ENCODE measurements around the gene DYSF. TPM values are rescaled to one million over a fixed set of nuclear protein-coding genes. Genes with fewer than 3 reads are reported as not detected.

Gene DYSF
- polyA plus RNA-seq, 1 of the 3 experiments (the other 2 are of a cell fraction), result 0.10 TPM

DNA sequence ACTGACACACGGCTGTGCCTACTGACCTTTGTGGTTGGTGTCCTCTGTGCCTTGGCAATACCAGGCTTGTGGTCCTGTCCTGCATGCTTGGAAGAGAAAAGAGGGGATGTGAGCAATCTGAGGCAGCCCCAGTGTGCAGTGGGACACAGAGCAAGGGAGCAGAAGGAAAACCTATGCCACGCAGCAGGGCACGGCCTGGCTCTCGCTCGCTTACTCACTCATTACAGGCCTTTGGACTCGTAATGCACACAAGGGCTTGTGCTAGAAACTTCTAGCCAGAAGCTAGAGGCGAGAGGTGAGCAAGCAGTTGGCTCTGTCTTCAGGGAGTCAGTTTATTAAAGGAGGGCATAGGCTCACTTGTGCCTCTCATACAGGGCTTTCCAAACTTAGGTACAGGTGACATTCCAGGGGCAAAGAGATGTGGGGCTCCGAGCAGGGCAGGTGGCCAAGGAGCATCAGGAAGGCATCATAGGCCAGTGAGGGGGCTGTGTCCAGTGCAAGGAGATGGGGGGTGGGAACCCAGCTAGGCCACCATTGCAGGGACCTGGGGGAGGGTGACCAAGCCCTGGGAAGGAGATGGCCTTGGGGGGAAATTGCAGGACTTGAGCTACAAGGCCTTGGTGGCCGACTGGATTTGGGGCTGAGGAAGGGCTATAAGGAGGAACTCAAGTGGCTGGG is 100.8 kb downstream of the DYSF start:
- Histone ChIP-seq H3K4me2 (no peak overlapping the region), H3K79me2 (ENCODE audit: insufficient read depth) (no peaks in the 10 kb centered on the region), H3K36me3 (replicated peaks in 1 of 2; ENCODE audit: control insufficient read depth in 1 of 2, insufficient read depth in 2 of 2, low read length in 1 of 2) (no peaks in the 10 kb centered on the region), H3K4me3 (ENCODE audit: low read depth in 2 of 2, low read length in 1 of 2) (no peak overlapping the region), H3F3A (replicated peaks; ENCODE audit: insufficient read depth) (no peaks in the 10 kb centered on the region), H3K9ac (no peak overlapping the region), H3K9me3 (no peaks in the 10 kb centered on the region), H3K27ac (ENCODE audit: low read depth in 2 of 2, low read length in 1 of 2) (no peak overlapping the region), H3K9me2 (no peaks in the 10 kb centered on the region), H3K27me3 (ENCODE audit: insufficient read depth) (peaks cover 7% of the 10 kb centered on the region; the same call in 1 of the 2 replicates), H3K4me1 (ENCODE audit: control insufficient read depth in 1 of 2, insufficient read depth in 2 of 2, low read depth in 1 of 2, low read length in 1 of 2) (no peaks in the 10 kb centered on the region; a peak in 1 of 4 replicates), H2AFZ (ENCODE audit: low read depth) (no peak overlapping the region), H4K20me1 (ENCODE audit: insufficient read depth) (no peaks in the 10 kb centered on the region)
- ChIA-PET CTCF (interaction anchor here (0.8 to 4.6 kb wide), 7 partner anchors 8 to 1333 kb away, joined by 3 to 37 read pairs (median 3); partner anchors contain the start of gene SPR), POLR2A (no interaction called here)
- 48% methylated on average over 8 of the region's 9 CpGs for WGBS (ENCODE audit: low lambda C conversion rate)
- DNase-seq, result no peak
- TF ChIP-seq NRF1 (IDR thresholded peaks at IDR 0.05; ENCODE audit: low read depth, low read length), result no peak
- TF ChIP-seq, protein P1, sequence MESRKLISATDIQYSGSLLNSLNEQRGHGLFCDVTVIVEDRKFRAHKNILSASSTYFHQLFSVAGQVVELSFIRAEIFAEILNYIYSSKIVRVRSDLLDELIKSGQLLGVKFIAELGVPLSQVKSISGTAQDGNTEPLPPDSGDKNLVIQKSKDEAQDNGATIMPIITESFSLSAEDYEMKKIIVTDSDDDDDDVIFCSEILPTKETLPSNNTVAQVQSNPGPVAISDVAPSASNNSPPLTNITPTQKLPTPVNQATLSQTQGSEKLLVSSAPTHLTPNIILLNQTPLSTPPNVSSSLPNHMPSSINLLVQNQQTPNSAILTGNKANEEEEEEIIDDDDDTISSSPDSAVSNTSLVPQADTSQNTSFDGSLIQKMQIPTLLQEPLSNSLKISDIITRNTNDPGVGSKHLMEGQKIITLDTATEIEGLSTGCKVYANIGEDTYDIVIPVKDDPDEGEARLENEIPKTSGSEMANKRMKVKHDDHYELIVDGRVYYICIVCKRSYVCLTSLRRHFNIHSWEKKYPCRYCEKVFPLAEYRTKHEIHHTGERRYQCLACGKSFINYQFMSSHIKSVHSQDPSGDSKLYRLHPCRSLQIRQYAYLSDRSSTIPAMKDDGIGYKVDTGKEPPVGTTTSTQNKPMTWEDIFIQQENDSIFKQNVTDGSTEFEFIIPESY (IDR thresholded peaks at IDR 0.05; ENCODE audit: borderline replicate concordance, low read depth), result no peak
- TF ChIP-seq JUND (IDR thresholded peaks at IDR 0.05), result no peak
- TF ChIP-seq, protein P2, sequence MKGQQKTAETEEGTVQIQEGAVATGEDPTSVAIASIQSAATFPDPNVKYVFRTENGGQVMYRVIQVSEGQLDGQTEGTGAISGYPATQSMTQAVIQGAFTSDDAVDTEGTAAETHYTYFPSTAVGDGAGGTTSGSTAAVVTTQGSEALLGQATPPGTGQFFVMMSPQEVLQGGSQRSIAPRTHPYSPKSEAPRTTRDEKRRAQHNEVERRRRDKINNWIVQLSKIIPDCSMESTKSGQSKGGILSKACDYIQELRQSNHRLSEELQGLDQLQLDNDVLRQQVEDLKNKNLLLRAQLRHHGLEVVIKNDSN (IDR thresholded peaks at IDR 0.05; ENCODE audit: borderline replicate concordance, low read depth), result no peak

DNA sequence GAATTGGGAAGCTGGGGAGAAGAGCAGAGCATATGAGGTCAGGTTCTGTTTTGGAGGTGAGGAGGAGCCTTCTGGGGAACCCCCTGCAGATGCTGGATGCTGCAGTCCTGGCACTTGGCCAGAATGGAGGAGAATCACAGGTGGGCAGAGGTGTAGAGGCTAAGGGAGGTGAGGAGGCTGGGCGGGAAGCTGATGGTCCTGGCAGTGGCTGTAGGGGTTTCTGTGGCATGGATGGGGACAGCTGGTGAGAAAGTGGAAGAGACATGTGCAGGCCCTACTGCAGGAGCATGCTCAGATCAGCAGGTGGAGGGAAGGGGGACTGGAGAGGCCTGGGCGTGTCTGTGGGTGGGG is 101.3 kb downstream of the DYSF start:
- ChIA-PET CTCF (interaction anchor here (1.1 to 3.2 kb wide), 6 partner anchors 8 to 1025 kb away, joined by 3 to 13 read pairs (median 4); no protein-coding TSS in a partner anchor), POLR2A (no interaction called here)
- no peak overlapping the region for H3K4me3 ChIP-seq (ENCODE audit: low read depth in 2 of 2, low read length in 1 of 2)

More for the DNA sequence above, 101.3 kb downstream of the DYSF start:
- Histone ChIP-seq H3K4me2 (no peak overlapping the region), H3K9me3 (no peaks in the 10 kb centered on the region), H3K27ac (ENCODE audit: low read depth in 2 of 2, low read length in 1 of 2) (no peak overlapping the region), H3K36me3 (replicated peaks in 1 of 2; ENCODE audit: control insufficient read depth in 1 of 2, insufficient read depth in 2 of 2, low read length in 1 of 2) (no peaks in the 10 kb centered on the region), H2AFZ (ENCODE audit: low read depth) (no peak overlapping the region), H3K27me3 (ENCODE audit: insufficient read depth) (peaks cover 7% of the 10 kb centered on the region; the same call in 1 of the 2 replicates), H3K9me2 (no peaks in the 10 kb centered on the region), H3K9ac (no peak overlapping the region), H3F3A (replicated peaks; ENCODE audit: insufficient read depth) (no peaks in the 10 kb centered on the region), H3K4me1 (ENCODE audit: control insufficient read depth in 1 of 2, insufficient read depth in 2 of 2, low read depth in 1 of 2, low read length in 1 of 2) (peaks cover 0 to 3% of the 10 kb centered on the region in 2 experiments; a peak in 1 of 4 replicates), H4K20me1 (ENCODE audit: insufficient read depth) (no peaks in the 10 kb centered on the region), H3K79me2 (ENCODE audit: insufficient read depth) (no peaks in the 10 kb centered on the region)
- 43% methylated on average over 2 of the region's 2 CpGs for WGBS (ENCODE audit: low lambda C conversion rate)
- no peak for DNase-seq
- TF ChIP-seq MXI1 (IDR thresholded peaks at IDR 0.05; ENCODE audit: low read depth, low read length), result no peak
- TF ChIP-seq GATA2 (CRISPR knock-in tag; IDR thresholded peaks at IDR 0.05), result no peak
- TF ChIP-seq SIN3A (IDR thresholded peaks at IDR 0.05; ENCODE audit: borderline replicate concordance, low read depth, low read length), result no peak
- TF ChIP-seq, protein P3, sequence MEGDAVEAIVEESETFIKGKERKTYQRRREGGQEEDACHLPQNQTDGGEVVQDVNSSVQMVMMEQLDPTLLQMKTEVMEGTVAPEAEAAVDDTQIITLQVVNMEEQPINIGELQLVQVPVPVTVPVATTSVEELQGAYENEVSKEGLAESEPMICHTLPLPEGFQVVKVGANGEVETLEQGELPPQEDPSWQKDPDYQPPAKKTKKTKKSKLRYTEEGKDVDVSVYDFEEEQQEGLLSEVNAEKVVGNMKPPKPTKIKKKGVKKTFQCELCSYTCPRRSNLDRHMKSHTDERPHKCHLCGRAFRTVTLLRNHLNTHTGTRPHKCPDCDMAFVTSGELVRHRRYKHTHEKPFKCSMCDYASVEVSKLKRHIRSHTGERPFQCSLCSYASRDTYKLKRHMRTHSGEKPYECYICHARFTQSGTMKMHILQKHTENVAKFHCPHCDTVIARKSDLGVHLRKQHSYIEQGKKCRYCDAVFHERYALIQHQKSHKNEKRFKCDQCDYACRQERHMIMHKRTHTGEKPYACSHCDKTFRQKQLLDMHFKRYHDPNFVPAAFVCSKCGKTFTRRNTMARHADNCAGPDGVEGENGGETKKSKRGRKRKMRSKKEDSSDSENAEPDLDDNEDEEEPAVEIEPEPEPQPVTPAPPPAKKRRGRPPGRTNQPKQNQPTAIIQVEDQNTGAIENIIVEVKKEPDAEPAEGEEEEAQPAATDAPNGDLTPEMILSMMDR (IDR thresholded peaks at IDR 0.05), result no peak
- TF ChIP-seq, protein P2 (IDR thresholded peaks at IDR 0.05; ENCODE audit: borderline replicate concordance, low read depth), result no peak
- TF ChIP-seq, protein P4, sequence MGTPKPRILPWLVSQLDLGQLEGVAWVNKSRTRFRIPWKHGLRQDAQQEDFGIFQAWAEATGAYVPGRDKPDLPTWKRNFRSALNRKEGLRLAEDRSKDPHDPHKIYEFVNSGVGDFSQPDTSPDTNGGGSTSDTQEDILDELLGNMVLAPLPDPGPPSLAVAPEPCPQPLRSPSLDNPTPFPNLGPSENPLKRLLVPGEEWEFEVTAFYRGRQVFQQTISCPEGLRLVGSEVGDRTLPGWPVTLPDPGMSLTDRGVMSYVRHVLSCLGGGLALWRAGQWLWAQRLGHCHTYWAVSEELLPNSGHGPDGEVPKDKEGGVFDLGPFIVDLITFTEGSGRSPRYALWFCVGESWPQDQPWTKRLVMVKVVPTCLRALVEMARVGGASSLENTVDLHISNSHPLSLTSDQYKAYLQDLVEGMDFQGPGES (IDR thresholded peaks at IDR 0.05; ENCODE audit: low read depth, low read length), result no peak
- no peak for TF ChIP-seq MEF2A (IDR thresholded peaks at IDR 0.05; ENCODE audit: borderline replicate concordance, low read depth)
- TF ChIP-seq, protein P5, sequence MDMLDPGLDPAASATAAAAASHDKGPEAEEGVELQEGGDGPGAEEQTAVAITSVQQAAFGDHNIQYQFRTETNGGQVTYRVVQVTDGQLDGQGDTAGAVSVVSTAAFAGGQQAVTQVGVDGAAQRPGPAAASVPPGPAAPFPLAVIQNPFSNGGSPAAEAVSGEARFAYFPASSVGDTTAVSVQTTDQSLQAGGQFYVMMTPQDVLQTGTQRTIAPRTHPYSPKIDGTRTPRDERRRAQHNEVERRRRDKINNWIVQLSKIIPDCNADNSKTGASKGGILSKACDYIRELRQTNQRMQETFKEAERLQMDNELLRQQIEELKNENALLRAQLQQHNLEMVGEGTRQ (IDR thresholded peaks at IDR 0.05; ENCODE audit: borderline replicate concordance, low read depth, low read length), result no peak
- no peak for TF ChIP-seq NRF1 (IDR thresholded peaks at IDR 0.05; ENCODE audit: low read depth, low read length)
- no peak for TF ChIP-seq TEAD4 (IDR thresholded peaks at IDR 0.05; ENCODE audit: borderline replicate concordance, insufficient read depth)
- TF ChIP-seq RCOR1 (IDR thresholded peaks at IDR 0.05; ENCODE audit: low read length), result no peak
- no peak for TF ChIP-seq SMC3 (IDR thresholded peaks at IDR 0.05; ENCODE audit: low read depth, low read length)
- TF ChIP-seq JUND (IDR thresholded peaks at IDR 0.05), result no peak
- no peak for TF ChIP-seq GABPA (IDR thresholded peaks at IDR 0.05; ENCODE audit: low read depth)
